ENCODE data around the gene NEO1.
A peak's percentile ranks its signal among the peaks of the same experiment; 100 is the strongest.

NEO1 gene, protein sequence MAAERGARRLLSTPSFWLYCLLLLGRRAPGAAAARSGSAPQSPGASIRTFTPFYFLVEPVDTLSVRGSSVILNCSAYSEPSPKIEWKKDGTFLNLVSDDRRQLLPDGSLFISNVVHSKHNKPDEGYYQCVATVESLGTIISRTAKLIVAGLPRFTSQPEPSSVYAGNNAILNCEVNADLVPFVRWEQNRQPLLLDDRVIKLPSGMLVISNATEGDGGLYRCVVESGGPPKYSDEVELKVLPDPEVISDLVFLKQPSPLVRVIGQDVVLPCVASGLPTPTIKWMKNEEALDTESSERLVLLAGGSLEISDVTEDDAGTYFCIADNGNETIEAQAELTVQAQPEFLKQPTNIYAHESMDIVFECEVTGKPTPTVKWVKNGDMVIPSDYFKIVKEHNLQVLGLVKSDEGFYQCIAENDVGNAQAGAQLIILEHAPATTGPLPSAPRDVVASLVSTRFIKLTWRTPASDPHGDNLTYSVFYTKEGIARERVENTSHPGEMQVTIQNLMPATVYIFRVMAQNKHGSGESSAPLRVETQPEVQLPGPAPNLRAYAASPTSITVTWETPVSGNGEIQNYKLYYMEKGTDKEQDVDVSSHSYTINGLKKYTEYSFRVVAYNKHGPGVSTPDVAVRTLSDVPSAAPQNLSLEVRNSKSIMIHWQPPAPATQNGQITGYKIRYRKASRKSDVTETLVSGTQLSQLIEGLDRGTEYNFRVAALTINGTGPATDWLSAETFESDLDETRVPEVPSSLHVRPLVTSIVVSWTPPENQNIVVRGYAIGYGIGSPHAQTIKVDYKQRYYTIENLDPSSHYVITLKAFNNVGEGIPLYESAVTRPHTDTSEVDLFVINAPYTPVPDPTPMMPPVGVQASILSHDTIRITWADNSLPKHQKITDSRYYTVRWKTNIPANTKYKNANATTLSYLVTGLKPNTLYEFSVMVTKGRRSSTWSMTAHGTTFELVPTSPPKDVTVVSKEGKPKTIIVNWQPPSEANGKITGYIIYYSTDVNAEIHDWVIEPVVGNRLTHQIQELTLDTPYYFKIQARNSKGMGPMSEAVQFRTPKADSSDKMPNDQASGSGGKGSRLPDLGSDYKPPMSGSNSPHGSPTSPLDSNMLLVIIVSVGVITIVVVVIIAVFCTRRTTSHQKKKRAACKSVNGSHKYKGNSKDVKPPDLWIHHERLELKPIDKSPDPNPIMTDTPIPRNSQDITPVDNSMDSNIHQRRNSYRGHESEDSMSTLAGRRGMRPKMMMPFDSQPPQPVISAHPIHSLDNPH (N-terminal part only)

DNA sequence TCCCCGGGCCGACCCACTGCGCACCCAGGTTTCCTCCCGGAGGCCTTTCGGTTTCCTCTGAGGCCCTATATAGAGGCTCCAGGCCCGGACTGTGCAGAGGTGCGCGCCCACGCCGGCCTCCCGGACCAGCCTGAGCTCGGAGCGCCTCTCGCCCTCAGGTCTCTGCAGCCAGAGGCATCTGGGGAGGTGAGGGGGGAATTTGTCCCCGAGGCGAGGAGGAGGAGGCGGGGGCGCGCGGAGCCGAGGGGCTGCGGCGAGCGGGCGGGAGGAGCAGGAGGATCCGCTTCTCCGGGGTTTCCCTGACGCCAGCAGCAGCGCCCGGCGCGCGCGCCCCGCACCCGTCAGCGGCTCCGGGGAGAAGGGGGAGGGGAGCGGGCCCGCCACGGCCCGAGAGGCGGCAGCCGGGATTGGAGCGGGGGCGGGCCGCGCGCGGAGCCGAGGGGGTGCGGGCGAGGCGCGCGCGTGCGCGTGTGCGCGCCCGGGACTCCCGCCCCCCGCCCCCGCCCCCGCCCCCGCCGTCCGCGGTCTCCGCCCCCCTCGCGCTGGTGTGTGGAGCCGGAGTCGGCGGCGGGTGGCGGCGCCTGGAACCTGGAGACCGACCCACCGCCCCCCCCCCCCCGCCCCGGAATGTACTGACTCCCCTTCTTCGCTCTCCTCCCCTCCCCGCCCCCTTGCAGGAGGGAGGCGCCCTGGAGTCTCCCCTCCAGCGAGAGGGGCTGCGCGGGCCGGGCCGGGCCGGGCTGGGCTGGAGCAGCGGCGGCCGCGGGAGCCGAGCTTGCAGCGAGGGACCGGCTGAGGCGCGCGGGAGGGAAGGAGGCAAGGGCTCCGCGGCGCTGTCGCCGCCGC lies at the start of gene NEO1:
Gene NEO1, plus strand, starts transcription at position 657 of the 846 bp plus-strand sequence. CDS start 213 bp downstream, outside the sequence.
- peak; percentile 93 for DNase-seq

- DNase-seq = no peak
Measured at GRCh38 chr15:73004462-73004861, 47.8 kb upstream of the NEO1 start.

DNA sequence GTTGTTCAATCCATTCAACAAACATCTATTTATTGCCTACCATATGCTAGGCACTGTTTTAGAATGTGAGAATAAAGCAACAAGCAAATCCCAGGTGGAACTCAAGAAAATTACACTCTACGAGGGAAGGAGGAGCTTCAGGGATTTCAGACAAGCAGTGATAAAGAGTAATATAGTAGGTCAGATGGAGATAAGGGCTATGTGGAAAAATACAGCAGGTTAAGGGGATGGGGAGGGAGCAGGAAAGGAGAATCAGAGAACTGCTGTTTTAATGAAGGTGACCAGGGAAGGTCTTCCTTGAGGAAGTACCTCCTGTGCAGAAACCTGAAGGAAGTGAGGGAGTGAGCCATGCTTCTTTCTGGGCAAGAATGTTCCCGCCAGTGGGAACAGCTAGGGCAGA lies 47.2 kb upstream of the NEO1 start:
- DNase-seq = no peak

DNA sequence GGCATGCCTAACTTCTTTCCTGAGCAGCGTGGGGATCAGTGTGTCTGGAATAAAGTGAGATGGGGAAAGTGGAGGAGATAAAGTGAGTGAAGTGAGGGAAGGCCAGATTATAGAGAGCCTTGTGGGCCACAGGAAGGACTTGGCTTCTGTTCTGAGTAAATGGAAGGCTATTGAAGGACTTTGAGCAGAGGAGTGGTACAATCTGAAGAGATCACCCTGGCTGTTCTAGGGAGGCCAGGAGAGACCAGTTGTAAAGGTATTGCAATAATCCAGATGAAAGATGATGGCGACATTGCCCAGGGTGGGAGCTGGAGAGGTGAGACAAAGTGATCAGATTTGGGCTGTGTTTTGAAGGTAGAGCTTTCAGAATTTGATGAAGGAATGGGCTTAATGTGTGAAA lies 46.8 kb upstream of the NEO1 start:
- DNase-seq = no peak

DNA sequence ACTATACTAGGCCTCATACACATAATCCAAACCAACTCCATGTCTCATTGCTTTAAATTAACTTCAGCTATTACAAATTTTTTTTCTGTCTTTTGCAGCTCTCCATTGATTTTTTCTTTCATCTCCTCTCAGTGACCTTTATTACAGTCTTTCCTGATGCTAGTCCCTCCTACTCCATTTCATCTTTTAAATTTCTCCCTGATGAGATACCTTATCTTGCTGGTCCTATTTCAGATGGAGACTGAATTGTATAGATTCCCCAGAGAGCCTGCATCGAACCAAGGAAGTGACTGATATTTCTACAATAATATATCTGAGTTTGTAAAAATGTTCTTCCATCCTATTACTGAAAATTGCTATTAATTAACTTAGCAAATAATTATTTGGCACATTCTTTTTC lies 45.7 kb upstream of the NEO1 start:
- DNase-seq = no peak

- DNase-seq = no peak
Measured at GRCh38 chr15:73009066-73010056, 42.9 kb upstream of the NEO1 start.

DNA sequence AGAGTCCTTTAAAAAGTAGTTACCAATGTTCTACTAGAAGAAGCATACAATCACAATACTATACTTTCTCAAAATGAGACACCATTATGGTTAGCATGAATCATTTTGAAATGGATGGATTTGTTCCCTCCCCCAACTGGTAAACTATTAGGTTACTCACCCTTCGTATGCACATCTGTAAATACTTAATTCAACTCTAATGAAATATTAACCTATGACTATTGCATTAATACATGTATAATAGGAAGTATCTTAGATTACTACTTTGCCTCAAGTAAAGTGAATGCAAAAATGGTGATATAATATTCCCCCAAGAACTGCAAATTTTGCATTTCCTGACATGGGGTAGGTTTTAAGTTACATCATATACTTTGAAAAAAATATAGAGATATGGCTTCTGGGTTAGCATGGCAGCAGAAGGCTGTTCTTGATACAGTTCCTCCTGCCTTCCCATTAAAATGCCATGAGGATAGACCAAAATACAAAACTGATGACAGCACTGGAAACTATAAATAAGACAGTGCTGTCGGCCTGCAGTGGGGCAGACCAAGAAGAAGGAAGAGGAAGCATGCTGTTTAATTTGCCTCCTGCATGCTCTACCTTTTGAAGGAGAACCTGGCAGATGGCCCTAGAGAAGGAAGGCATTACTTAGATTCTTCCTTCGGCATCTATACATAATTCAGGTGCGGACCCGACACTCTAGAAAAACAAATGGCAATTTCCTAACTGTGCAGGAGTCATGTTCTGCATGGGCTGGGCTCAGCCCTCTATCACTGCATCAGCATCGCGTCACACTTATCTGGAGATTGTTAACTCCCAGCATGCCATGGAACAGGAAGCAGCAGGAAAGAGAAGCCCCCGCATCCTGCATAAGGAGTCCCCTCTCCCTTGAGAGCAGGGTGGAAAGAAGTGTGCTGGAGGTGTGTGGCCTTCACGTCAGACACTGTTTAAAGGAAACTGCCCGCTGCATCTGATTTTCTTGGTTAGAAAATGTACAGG lies 41.8 kb upstream of the NEO1 start:
- DNase-seq = no peak

DNA sequence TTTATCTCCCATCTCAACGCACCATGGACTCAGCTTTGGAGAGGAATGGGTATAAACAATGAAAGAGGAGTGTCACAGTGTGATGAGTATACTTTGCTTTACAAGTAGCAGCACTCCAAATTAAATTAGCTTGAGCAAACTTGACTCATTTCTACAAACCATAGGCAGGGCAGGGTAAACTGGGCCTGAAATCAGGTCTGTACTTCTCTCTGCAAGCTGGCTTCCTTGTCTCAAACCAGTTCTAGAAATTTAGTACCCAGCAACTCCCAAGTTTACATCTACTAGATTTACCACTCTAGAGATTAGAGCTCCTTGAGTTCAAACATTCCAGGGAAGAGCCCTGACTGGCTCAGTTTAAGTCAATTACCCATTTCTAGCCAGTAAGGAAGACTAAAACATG lies 37.4 kb upstream of the NEO1 start:
- DNase-seq = no peak

GRCh38 chr15:73015493-73015892 lies 36.8 kb upstream of the NEO1 start:
- no peak for DNase-seq

DNA sequence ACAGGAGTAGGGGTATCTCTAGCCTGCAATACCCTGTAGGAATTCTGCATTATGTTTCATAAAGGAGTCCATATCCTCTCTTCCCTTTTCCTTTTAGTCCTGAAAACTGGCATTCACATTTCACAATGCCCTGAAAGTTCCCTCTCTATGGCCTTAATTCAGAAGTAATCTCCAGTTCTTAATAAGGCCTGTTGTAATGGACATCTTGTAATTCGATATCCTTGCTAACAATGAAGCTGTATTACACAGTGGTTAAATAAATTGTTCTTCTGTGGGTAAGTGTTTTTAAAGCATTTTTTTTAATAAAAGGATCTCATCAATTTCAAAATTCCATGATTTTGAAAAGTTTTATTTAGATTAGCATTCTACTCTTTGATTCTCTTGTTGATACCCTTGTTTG lies 34.3 kb upstream of the NEO1 start:
- DNase-seq = no peak

- DNase-seq = no peak
Measured at GRCh38 chr15:73019154-73019553, 33.1 kb upstream of the NEO1 start.

- DNase-seq = no peak
Measured at GRCh38 chr15:73019601-73020146, 32.6 kb upstream of the NEO1 start.

DNA sequence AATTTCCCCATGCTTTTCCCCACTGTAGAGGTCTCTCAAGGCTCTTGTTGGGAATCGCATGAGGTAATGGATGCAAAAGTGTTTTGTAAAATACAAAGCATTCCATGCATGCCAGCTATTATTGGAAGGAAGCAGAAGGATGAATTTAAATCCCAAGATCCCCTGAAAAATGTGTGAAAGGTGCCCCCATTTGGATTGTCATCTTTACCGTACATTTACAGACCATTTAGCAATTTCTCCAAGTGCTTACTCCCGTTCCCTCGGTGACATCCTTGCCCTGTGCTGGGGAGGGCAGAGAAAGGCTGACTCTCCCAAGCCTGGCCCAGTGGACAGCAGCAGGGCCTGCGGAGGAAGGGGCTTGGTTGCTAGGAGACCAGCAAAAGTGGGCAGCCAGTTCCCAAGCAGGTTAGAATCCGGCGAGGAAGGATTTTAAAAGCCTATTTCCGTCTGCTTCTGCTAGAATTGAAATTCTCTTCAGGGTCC lies 31.1 kb upstream of the NEO1 start:
- no peak for DNase-seq

GRCh38 chr15:73022161-73022560 lies 30.1 kb upstream of the NEO1 start:
- peak; percentile 26 for DNase-seq

- no peak for DNase-seq
Measured at GRCh38 chr15:73023071-73023470, 29.2 kb upstream of the NEO1 start.

- DNase-seq = no peak
Measured at GRCh38 chr15:73024168-73024567, 28.1 kb upstream of the NEO1 start.

DNA sequence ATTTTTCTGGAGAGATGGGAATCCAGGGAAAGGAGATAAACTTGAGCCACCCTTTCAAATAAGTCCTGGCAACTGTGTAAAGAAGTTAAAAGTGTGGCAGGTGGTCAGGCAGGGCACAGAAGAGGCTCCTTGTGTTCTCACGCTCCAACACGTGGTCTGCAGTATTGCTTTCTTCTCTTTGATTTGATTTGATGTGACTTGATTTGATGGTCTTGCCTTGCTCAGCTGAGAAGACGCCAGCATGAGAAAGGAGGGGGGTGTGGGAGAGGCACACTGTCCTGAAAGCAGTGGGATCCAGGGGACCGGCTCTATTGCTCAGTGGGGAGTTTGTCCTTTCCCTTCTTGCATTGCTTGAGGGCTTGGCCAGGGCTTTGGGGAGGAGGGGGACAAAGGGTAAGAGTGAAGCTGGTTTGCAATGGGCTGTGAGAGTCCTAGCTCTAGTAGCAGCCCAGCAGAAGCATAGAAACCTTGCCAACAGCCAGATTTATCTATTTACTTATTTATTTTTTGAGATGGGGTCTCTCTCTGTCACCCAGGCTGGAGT lies 25.7 kb upstream of the NEO1 start:
- DNase-seq = no peak

GRCh38 chr15:73028031-73028430 lies 24.2 kb upstream of the NEO1 start:
- no peak for DNase-seq

Measured in midbrain (tissue), 1 donor.